ENCODE measurements around the gene AGAP3. TPM values are rescaled to one million over a fixed set of nuclear protein-coding genes. Genes with fewer than 3 reads are reported as not detected.

Gene AGAP3
- total RNA-seq, 4 donors from 2014 or later: 28.2 to 174 (median 53.2) TPM

DNA sequence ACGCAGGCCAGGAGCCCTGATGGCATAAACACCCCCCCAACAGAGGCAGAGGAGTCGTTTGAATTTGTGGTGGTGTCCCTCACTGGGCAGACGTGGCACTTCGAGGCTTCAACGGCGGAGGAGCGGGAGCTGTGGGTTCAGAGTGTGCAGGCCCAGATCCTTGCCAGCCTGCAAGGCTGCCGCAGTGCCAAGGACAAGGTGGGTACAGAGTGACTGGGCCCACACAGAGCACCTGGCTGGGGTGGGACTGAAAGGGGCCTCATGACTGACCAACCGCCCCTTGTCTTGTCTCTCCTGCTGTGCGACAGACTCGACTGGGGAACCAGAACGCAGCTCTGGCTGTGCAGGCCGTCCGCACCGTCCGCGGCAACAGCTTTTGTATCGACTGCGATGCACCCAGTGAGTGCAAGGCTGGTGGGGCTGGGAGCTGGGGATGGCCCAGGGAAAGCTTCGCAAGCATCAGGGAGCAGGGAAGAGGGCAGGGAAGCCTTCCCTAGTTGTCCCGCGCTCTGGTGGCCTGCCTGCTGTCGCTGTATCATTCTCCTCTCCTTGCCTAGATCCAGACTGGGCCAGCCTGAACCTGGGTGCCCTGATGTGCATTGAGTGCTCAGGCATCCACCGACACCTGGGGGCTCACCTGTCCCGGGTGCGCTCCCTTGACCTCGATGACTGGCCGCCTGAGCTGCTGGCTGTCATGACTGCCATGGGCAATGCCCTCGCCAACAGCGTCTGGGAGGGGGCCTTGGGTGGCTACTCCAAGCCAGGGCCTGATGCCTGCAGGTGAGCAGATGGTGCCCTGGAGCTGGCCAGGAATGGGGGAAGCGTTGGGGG lies 55.8 kb downstream of the AGAP3 start:
- peak in 1 of 2 donors; percentile 16 for DNase-seq
- Histone ChIP-seq H3K4me1 (no peaks in the 10 kb centered on the region), H3K9me3 (no peaks in the 10 kb centered on the region), H3K27ac (no peak overlapping the region), H3K27me3 (no peaks in the 10 kb centered on the region), H3K4me3 (no peak overlapping the region), H3K36me3 (no peaks in the 10 kb centered on the region)
- TF ChIP-seq POLR2A (IDR thresholded peaks at IDR 0.05): no peak
- TF ChIP-seq, protein P1, sequence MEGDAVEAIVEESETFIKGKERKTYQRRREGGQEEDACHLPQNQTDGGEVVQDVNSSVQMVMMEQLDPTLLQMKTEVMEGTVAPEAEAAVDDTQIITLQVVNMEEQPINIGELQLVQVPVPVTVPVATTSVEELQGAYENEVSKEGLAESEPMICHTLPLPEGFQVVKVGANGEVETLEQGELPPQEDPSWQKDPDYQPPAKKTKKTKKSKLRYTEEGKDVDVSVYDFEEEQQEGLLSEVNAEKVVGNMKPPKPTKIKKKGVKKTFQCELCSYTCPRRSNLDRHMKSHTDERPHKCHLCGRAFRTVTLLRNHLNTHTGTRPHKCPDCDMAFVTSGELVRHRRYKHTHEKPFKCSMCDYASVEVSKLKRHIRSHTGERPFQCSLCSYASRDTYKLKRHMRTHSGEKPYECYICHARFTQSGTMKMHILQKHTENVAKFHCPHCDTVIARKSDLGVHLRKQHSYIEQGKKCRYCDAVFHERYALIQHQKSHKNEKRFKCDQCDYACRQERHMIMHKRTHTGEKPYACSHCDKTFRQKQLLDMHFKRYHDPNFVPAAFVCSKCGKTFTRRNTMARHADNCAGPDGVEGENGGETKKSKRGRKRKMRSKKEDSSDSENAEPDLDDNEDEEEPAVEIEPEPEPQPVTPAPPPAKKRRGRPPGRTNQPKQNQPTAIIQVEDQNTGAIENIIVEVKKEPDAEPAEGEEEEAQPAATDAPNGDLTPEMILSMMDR (IDR thresholded peaks at IDR 0.05): no peak
- intact Hi-C loops (cut with DNase I; ENCODE audit: low total_unique reads): loop anchor here (10.0 kb wide), 1 partner anchor 53 kb away; no protein-coding TSS in a partner anchor

DNA sequence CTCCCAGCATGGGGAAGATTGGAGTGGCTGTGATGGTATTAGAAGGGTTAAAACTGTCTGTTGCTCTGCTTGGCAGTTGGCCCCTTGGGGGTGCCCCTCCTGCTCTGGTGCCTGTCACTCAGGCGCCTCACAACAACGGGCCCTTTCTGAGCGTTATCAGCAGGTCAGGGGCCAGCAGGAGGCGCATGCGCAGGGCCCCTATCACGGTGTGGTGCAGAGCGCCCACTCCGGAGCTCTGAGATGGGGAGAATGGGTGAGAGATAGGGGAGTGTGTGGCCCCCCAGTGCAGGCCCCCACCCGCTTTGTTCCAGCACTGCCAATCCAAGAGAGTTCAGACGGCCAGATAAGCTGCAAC lies 56.4 kb downstream of the AGAP3 start:
- no peak for DNase-seq
- H3K27ac ChIP-seq: no peak overlapping the region
- no peak overlapping the region for H3K4me3 ChIP-seq
- no peaks in the 10 kb centered on the region for H3K9me3 ChIP-seq
- no peak for TF ChIP-seq POLR2A (IDR thresholded peaks at IDR 0.05)
- TF ChIP-seq, protein P1 (IDR thresholded peaks at IDR 0.05): no peak
- H3K36me3 ChIP-seq: no peaks in the 10 kb centered on the region
- no peaks in the 10 kb centered on the region for H3K27me3 ChIP-seq
- H3K4me1 ChIP-seq: no peaks in the 10 kb centered on the region
- intact Hi-C loops (cut with DNase I; ENCODE audit: low total_unique reads): loop anchor here (10.0 kb wide), 1 partner anchor 52 kb away; no protein-coding TSS in a partner anchor

DNA sequence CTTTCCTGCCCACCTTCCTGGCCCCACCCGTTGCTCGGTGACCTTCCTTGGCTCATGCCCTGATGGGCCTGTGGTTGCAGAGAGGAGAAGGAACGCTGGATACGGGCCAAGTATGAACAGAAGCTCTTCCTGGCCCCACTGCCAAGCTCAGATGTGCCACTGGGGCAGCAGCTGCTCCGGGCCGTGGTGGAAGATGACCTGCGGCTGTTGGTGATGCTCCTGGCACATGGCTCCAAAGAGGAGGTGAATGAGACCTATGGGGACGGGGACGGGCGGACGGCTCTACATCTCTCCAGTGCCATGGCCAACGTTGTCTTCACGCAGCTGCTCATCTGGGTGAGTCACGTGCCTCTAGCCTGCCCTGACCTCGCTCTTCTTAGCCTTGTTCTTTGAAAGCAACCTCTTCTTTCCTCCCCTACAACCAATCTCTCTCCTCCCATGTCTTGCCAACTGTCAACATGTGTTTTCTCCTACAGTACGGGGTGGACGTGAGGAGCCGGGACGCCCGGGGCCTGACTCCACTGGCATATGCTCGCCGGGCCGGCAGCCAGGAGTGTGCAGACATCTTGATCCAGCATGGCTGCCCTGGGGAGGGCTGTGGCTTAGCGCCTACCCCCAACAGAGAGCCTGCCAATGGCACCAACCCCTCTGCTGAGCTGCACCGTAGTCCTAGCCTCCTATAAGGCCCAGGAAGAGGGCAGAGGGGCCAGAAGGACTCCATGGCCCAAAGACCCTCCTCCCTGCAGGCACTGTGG lies 57.2 kb downstream of the AGAP3 start:
- TF ChIP-seq, protein P1 (IDR thresholded peaks at IDR 0.05): no peak
- TF ChIP-seq POLR2A (IDR thresholded peaks at IDR 0.05): no peak
- no peaks in the 10 kb centered on the region for H3K27me3 ChIP-seq
- intact Hi-C loops (cut with DNase I; ENCODE audit: low total_unique reads): loop anchor here (10.0 kb wide), 1 partner anchor 51 kb away; no protein-coding TSS in a partner anchor
- H3K9me3 ChIP-seq: no peaks in the 10 kb centered on the region
- no peak overlapping the region for H3K27ac ChIP-seq
- DNase-seq: peak; percentile 14
- no peaks in the 10 kb centered on the region for H3K4me1 ChIP-seq
- no peak overlapping the region for H3K4me3 ChIP-seq
- no peaks in the 10 kb centered on the region for H3K36me3 ChIP-seq

DNA sequence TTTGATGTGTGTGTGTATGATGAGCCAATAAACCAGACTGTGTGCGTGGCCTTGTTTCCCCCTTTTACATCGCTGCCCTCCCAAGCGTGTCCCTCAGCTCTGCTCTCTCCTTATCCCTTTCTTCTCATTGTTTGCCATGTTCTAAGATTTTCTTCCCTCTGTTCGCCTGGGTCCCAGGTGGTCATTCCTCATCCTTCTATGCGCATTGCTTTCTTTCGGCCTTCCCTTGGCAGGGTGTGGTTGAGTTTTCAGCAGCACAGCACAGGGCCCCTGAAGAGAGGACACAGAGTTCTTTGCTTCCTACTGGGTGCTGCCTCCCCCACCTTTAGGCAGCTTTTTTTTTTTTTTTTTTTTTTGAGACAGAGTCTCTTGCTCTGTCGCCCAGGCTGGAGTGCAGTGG lies 58.1 kb downstream of the AGAP3 start:
- Histone ChIP-seq H3K4me3 (no peak overlapping the region), H3K36me3 (no peaks in the 10 kb centered on the region), H3K27me3 (no peaks in the 10 kb centered on the region), H3K27ac (no peak overlapping the region), H3K9me3 (no peaks in the 10 kb centered on the region), H3K4me1 (no peaks in the 10 kb centered on the region)
- TF ChIP-seq POLR2A (IDR thresholded peaks at IDR 0.05): no peak
- TF ChIP-seq, protein P1 (IDR thresholded peaks at IDR 0.05): no peak
- intact Hi-C loops (cut with DNase I; ENCODE audit: low total_unique reads): loop anchor here (10.0 kb wide), 1 partner anchor 50 kb away; no protein-coding TSS in a partner anchor
- no peak for DNase-seq

DNA sequence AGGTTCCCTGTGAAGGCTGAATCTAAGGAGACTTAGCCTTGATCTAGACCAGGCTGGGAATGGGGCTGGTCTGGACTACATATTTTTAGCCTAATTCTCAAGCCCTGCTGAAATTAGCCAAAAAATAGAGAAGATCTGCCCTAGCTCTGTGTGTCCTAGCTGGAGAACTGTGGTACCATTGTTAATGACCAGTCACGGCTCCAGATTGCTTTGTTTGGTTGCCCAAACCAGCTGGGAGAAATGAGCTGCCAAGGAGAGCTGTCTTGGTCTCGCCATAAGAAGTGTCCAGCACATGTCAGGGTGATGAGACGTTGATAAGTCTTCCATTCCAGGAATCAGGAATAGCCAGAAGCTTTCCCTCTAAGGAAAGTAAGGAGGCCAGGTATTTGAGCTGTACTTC lies 60.5 kb downstream of the AGAP3 start:
- H3K9me3 ChIP-seq: no peaks in the 10 kb centered on the region
- H3K36me3 ChIP-seq: no peaks in the 10 kb centered on the region
- no peak for DNase-seq
- H3K4me3 ChIP-seq: no peak overlapping the region
- intact Hi-C loops (cut with DNase I; ENCODE audit: low total_unique reads): loop anchor here (10.0 kb wide), 1 partner anchor 48 kb away; no protein-coding TSS in a partner anchor
- no peaks in the 10 kb centered on the region for H3K4me1 ChIP-seq
- no peaks in the 10 kb centered on the region for H3K27me3 ChIP-seq
- no peak for TF ChIP-seq POLR2A (IDR thresholded peaks at IDR 0.05)
- TF ChIP-seq, protein P1 (IDR thresholded peaks at IDR 0.05): no peak
- no peak overlapping the region for H3K27ac ChIP-seq

Data from uterus (tissue), 4 donors.